ENCODE data around the gene KCNC4. TPM values are rescaled to one million over a fixed set of nuclear protein-coding genes. Genes with fewer than 3 reads are reported as not detected.

Gene KCNC4
- total RNA-seq, 1 donor: 6.8 TPM

GRCh38 chr1:110215621-110216515 lies 5.8 kb downstream of the KCNC4 start:
- no peak for TF ChIP-seq CTCF (IDR thresholded peaks at IDR 0.05; ENCODE audit: insufficient read depth, low read length)
- no peak overlapping the region for H3K4me3 ChIP-seq (ENCODE audit: low read depth, low read length)
- DNase-seq (ENCODE audit: low read depth): no peak

GRCh38 chr1:110216844-110217444 lies 6.8 kb downstream of the KCNC4 start:
- no peak for TF ChIP-seq CTCF (IDR thresholded peaks at IDR 0.05; ENCODE audit: insufficient read depth, low read length)
- no peak overlapping the region for H3K4me3 ChIP-seq (ENCODE audit: low read depth, low read length)
- no peak for DNase-seq (ENCODE audit: low read depth)

- TF ChIP-seq CTCF (IDR thresholded peaks at IDR 0.05; ENCODE audit: insufficient read depth, low read length): no peak
- H3K4me3 ChIP-seq (ENCODE audit: low read depth, low read length): no peak overlapping the region
- no peak for DNase-seq (ENCODE audit: low read depth)
These were observed 8.0 kb downstream of the KCNC4 start for GRCh38 chr1:110218137-110218536.

GRCh38 chr1:110218739-110219138 lies 8.6 kb downstream of the KCNC4 start:
- no peak for DNase-seq (ENCODE audit: low read depth)
- H3K4me3 ChIP-seq (ENCODE audit: low read depth, low read length): no peak overlapping the region
- TF ChIP-seq CTCF (IDR thresholded peaks at IDR 0.05; ENCODE audit: insufficient read depth, low read length): no peak

- no peak overlapping the region for H3K4me3 ChIP-seq (ENCODE audit: low read depth, low read length)
- TF ChIP-seq CTCF (IDR thresholded peaks at IDR 0.05; ENCODE audit: insufficient read depth, low read length): no peak
- DNase-seq (ENCODE audit: low read depth): no peak
These were observed 10.2 kb downstream of the KCNC4 start for GRCh38 chr1:110220324-110220723.

- H3K4me3 ChIP-seq (ENCODE audit: low read depth, low read length): no peak overlapping the region
- no peak for DNase-seq (ENCODE audit: low read depth)
- TF ChIP-seq CTCF (IDR thresholded peaks at IDR 0.05; ENCODE audit: insufficient read depth, low read length): no peak
These were observed 11.0 kb downstream of the KCNC4 start for GRCh38 chr1:110221119-110221518.
